ENCODE data around the gene GSKIP. TPM values are rescaled to one million over a fixed set of nuclear protein-coding genes. Genes with fewer than 3 reads are reported as not detected.

Gene GSKIP
- total RNA-seq, 1 donor from 2014 or later = 73.2 TPM

GRCh38 chr14:96408608-96409007, 45.3 kb downstream of the GSKIP start:
- Histone ChIP-seq H3K4me3 (no peak overlapping the region), H3K36me3 (no peaks in the 10 kb centered on the region)
- no peaks in the 10 kb centered on the region for H3K36me3 Mint-ChIP-seq

GRCh38 chr14:96409701-96410100, 46.4 kb downstream of the GSKIP start:
- Mint-ChIP-seq H3K36me3 (no peaks in the 10 kb centered on the region), H3K27me3 (ENCODE audit: insufficient read depth, low read depth) (no peaks in the 10 kb centered on the region), H3K9me3 (no peaks in the 10 kb centered on the region), H3K27ac (no peak overlapping the region), H3K4me1 (no peaks in the 10 kb centered on the region), H3K4me3 (no peak overlapping the region)
- no peak overlapping the region for H3K4me2 ChIP-seq
- no peaks in the 10 kb centered on the region for H3K36me3 ChIP-seq
- no peaks in the 10 kb centered on the region for H3K27me3 ChIP-seq
- no peak overlapping the region for H3K27ac ChIP-seq
- no peak overlapping the region for H3K9ac ChIP-seq
- H3K79me2 ChIP-seq (ENCODE audit: low read depth) = no peaks in the 10 kb centered on the region
- no peak for DNase-seq (ENCODE audit: low spot score)
- no peak overlapping the region for H3K4me3 ChIP-seq
- no peaks in the 10 kb centered on the region for H3K9me3 ChIP-seq (ENCODE audit: low read depth)
- no peaks in the 10 kb centered on the region for H4K20me1 ChIP-seq (ENCODE audit: low read depth)
- no peak for TF ChIP-seq CTCF (IDR thresholded peaks at IDR 0.05)
- no peak for TF ChIP-seq EZH2 (IDR thresholded peaks at IDR 0.05)
- no peak for TF ChIP-seq EZH2phosphoT487 (IDR thresholded peaks at IDR 0.05)
- no peaks in the 10 kb centered on the region for H3K4me1 ChIP-seq
- no peak overlapping the region for H2AFZ ChIP-seq (replicated peaks)
- H3F3A ChIP-seq (ENCODE audit: low read depth) = no peaks in the 10 kb centered on the region

More at GRCh38 chr14:96408608-96409007, 45.3 kb downstream of the GSKIP start:
- H3F3A ChIP-seq (ENCODE audit: low read depth) = no peaks in the 10 kb centered on the region
- Mint-ChIP-seq H3K27ac (no peak overlapping the region), H3K27me3 (ENCODE audit: insufficient read depth, low read depth) (no peaks in the 10 kb centered on the region), H3K4me1 (no peaks in the 10 kb centered on the region), H3K9me3 (no peaks in the 10 kb centered on the region), H3K4me3 (no peak overlapping the region)
- H3K4me1 ChIP-seq = no peaks in the 10 kb centered on the region
- H2AFZ ChIP-seq (replicated peaks) = no peak overlapping the region
- H3K4me2 ChIP-seq = no peak overlapping the region
- TF ChIP-seq EZH2phosphoT487 (IDR thresholded peaks at IDR 0.05) (no peak), CTCF (IDR thresholded peaks at IDR 0.05) (no peak), EZH2 (IDR thresholded peaks at IDR 0.05) (no peak)
- no peak for DNase-seq (ENCODE audit: low spot score)
- no peak overlapping the region for H3K9ac ChIP-seq
- no peaks in the 10 kb centered on the region for H3K27me3 ChIP-seq
- H4K20me1 ChIP-seq (ENCODE audit: low read depth) = no peaks in the 10 kb centered on the region
- no peak overlapping the region for H3K27ac ChIP-seq
- no peaks in the 10 kb centered on the region for H3K9me3 ChIP-seq (ENCODE audit: low read depth)
- H3K79me2 ChIP-seq (ENCODE audit: low read depth) = no peaks in the 10 kb centered on the region

GRCh38 chr14:96410119-96410518, 46.8 kb downstream of the GSKIP start:
- Histone ChIP-seq H3K27ac (no peak overlapping the region), H3K4me1 (no peaks in the 10 kb centered on the region), H4K20me1 (ENCODE audit: low read depth) (no peaks in the 10 kb centered on the region), H3K4me2 (no peak overlapping the region), H3K4me3 (no peak overlapping the region), H3K9ac (no peak overlapping the region), H3K27me3 (no peaks in the 10 kb centered on the region), H3K36me3 (no peaks in the 10 kb centered on the region), H2AFZ (replicated peaks) (no peak overlapping the region), H3K9me3 (ENCODE audit: low read depth) (no peaks in the 10 kb centered on the region), H3F3A (ENCODE audit: low read depth) (no peaks in the 10 kb centered on the region), H3K79me2 (ENCODE audit: low read depth) (no peaks in the 10 kb centered on the region)
- no peak overlapping the region for H3K4me3 Mint-ChIP-seq
- TF ChIP-seq CTCF (IDR thresholded peaks at IDR 0.05) (no peak), EZH2 (IDR thresholded peaks at IDR 0.05) (no peak), EZH2phosphoT487 (IDR thresholded peaks at IDR 0.05) (no peak)
- no peaks in the 10 kb centered on the region for H3K9me3 Mint-ChIP-seq
- no peaks in the 10 kb centered on the region for H3K36me3 Mint-ChIP-seq
- no peak overlapping the region for H3K27ac Mint-ChIP-seq
- H3K4me1 Mint-ChIP-seq = no peaks in the 10 kb centered on the region
- no peak for DNase-seq (ENCODE audit: low spot score)
- no peaks in the 10 kb centered on the region for H3K27me3 Mint-ChIP-seq (ENCODE audit: insufficient read depth, low read depth)

Measured in neural progenitor cell (in vitro differentiated cells).